Measurements from ENCODE around the gene TAF4B. TPM values are rescaled to one million over a fixed set of nuclear protein-coding genes. Genes with fewer than 3 reads are reported as not detected.
"Not testable (repeated sequence)": the region's sequence is repeated elsewhere in the genome, so short reads cannot be mapped to it uniquely, and the experiment has no call there.

Gene TAF4B
- total and polyA plus RNA-seq, 2 of the 8 experiments (the other 6 are each of a cell fraction or from before 2014, with no cell fraction given), result 9.3 to 19.8 TPM

GRCh38 chr18:26437634-26438033 lies 211.4 kb downstream of the TAF4B start:
- not testable (repeated sequence) for H3K36me3 ChIP-seq (ENCODE audit: control insufficient read depth in 2 of 4, insufficient read depth in 4 of 4, low read length in 3 of 4); H4K91ac ChIP-seq (replicated peaks; ENCODE audit: insufficient read length, low read length); H3K14ac ChIP-seq (ENCODE audit: insufficient read length); H4K5ac ChIP-seq (ENCODE audit: insufficient read length, low read depth, low read length); H2AFZ ChIP-seq (ENCODE audit: low read length); H4K8ac ChIP-seq (ENCODE audit: extremely low read depth, insufficient read depth, low read length); DNase-seq (ENCODE audit: low read depth in 1 of 2, low spot score in 2 of 2); H3K4ac ChIP-seq (replicated peaks; ENCODE audit: insufficient read length, low read depth, low read length); H3K23me2 ChIP-seq (ENCODE audit: low read depth, low read length); FAIRE-seq; H3K27me3 ChIP-seq (replicated peaks in 1 of 4; ENCODE audit: control insufficient read depth in 3 of 4, extremely low read depth in 1 of 4, insufficient read depth in 3 of 4, low read length in 3 of 4); H2BK5ac ChIP-seq (ENCODE audit: low read depth, low read length); H3K56ac ChIP-seq (replicated peaks; ENCODE audit: insufficient read length, low read depth, low read length); H3K9me3 ChIP-seq (ENCODE audit: insufficient read depth in 2 of 2, low read depth in 1 of 2, low read length in 1 of 2); H2BK20ac ChIP-seq (ENCODE audit: low read length); H3K18ac ChIP-seq (ENCODE audit: extremely low read depth, low read length); H2AK5ac ChIP-seq (ENCODE audit: low read depth, low read length); H3K23ac ChIP-seq (ENCODE audit: insufficient read length); H3K79me2 ChIP-seq (ENCODE audit: control insufficient read depth in 1 of 2, insufficient read depth in 2 of 2, low read length in 2 of 2); H3K4me1 ChIP-seq (replicated peaks in 1 of 4; ENCODE audit: control insufficient read depth in 3 of 4, insufficient read depth in 4 of 4, low read length in 3 of 4); H3K4me3 ChIP-seq (ENCODE audit: extremely low read depth in 1 of 4, insufficient read depth in 2 of 4, low read depth in 3 of 4, low read length in 4 of 4); H3K4me2 ChIP-seq (ENCODE audit: insufficient read depth in 1 of 2, low read depth in 2 of 2, low read length in 2 of 2); H2BK15ac ChIP-seq (ENCODE audit: low read length); H3K27ac ChIP-seq (ENCODE audit: low read depth, low read length); H4K20me1 ChIP-seq (replicated peaks in 1 of 2; ENCODE audit: control insufficient read depth in 1 of 2, insufficient read depth in 2 of 2, low read length in 2 of 2); H3K79me1 ChIP-seq (ENCODE audit: low read depth, low read length); H2BK120ac ChIP-seq (replicated peaks; ENCODE audit: low read depth, low read length); H2BK12ac ChIP-seq (ENCODE audit: low read depth, low read length); H3K9ac ChIP-seq (replicated peaks in 1 of 4; ENCODE audit: extremely low read depth in 1 of 4, low read depth in 3 of 4, low read length in 3 of 4)
- WGBS, 2 experiments (ENCODE audit: extremely low coverage in 1 of 2, insufficient coverage in 1 of 2, insufficient read length in 1 of 2, insufficient replicate concordance in 2 of 2, low coverage in 1 of 2, low lambda C conversion rate in 2 of 2, missing lambda C conversion rate in 1 of 2), result 84% methylated on average over 3 of the region's 3 CpGs; no CpG with 5 or more reads in 1 of the 2 experiments
- ChIA-PET POLR2A (ENCODE audit: partially characterized antibody) (interaction anchor here (1.3 kb wide), 1 partner anchor 12 kb away, joined by 4 read pairs; no protein-coding TSS in a partner anchor), CTCF (ENCODE audit: partially characterized antibody) (interaction anchor here (1.1 to 1.4 kb wide), 2 partner anchors 12 to 32 kb away, joined by 3 read pairs; no protein-coding TSS in a partner anchor)
